PC-9 (cell line): ENCODE data around the gene RTN4R.

Source experiments
- EZH2 ChIP-seq: fragments of 200-600 bp; sonication (generic); IDR thresholded peaks from 2 replicates; pipeline ENCODE4 v1.8.0; 2017; ENCODE audit warnings: antibody characterized with exemption, low read depth
- TF ChIP-seq, protein P1 (sequence below): fragments of 200-600 bp; sonication (generic); conservative IDR thresholded peaks from 2 replicates; pipeline ENCODE4 v1.6.1; 2017; ENCODE audit warnings: mixed run types, antibody characterized with exemption, mild to moderate bottlenecking, moderate library complexity

GRCh38 chr22:20248461-20248978 lies 19.6 kb downstream of the RTN4R start:
- TF ChIP-seq, protein P1, sequence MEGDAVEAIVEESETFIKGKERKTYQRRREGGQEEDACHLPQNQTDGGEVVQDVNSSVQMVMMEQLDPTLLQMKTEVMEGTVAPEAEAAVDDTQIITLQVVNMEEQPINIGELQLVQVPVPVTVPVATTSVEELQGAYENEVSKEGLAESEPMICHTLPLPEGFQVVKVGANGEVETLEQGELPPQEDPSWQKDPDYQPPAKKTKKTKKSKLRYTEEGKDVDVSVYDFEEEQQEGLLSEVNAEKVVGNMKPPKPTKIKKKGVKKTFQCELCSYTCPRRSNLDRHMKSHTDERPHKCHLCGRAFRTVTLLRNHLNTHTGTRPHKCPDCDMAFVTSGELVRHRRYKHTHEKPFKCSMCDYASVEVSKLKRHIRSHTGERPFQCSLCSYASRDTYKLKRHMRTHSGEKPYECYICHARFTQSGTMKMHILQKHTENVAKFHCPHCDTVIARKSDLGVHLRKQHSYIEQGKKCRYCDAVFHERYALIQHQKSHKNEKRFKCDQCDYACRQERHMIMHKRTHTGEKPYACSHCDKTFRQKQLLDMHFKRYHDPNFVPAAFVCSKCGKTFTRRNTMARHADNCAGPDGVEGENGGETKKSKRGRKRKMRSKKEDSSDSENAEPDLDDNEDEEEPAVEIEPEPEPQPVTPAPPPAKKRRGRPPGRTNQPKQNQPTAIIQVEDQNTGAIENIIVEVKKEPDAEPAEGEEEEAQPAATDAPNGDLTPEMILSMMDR = no peak
- TF ChIP-seq EZH2 = no peak
